Body of pancreas (tissue), 4 donors: ENCODE measurements around the gene MYH14.

Source experiments
- POLR2A ChIP-seq, 3 donors: fragments of 450-650 bp; IDR thresholded peaks; one replicate each; pipeline ENCODE4 v1.6.1; 2016; ENCODE audit warnings: antibody characterized with exemption in 3 of 3, mild to moderate bottlenecking in 2 of 3
- TF ChIP-seq, protein P1 (sequence below), 7 experiments: fragments of 450-650 bp in 4 of 7; fragments of 200-600 bp in 3 of 7; sonication (generic) in 3 of 7; IDR thresholded peaks; one replicate each; pipeline ENCODE4 v1.5.1; 2016 to 2019; ENCODE audit warnings: antibody characterized with exemption in 7 of 7

DNA sequence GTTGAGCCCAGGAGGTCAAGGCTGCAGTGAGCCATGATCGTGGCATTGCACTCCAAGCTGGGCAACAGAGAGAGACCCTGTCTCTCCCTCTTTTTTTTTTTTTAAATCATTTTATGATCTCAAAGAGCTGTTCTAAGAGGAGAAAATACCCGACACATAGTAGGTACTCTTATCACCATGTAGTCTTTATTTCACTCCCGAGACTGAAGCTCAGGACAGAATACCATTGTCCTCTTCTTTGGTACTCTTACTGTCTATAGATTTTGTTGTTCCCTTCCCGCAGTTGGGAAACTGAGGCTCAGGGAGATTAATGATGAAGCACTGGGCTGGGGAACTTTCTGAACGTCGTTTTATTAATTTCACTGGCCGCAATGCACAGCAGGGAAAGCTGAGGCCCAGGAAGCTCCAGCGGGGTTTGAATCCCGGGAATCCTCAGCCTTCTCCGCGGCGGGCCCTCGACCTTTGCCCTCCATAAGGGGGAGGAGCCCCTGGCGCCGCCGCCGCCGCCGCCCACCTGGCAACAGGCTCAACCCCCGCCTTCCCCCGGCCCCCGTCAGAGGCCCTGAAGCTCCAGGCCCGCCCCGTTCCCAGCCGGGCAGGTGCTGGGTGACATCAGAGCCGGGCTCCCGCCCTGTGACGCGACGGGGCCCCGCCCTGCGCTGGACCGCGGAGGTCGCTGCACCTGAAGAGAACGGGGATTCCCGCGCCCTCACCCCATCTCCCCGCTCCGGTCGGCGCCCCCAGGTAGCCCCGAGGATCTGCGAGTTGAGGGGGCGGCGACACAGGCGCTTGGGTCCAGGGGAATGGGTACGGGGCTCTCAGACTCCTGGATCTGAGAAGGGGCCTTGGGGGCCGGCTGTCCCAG lies 1.6 kb downstream of the MYH14 start:
- TF ChIP-seq POLR2A (IDR thresholded peaks at IDR 0.05): peak; percentile 56 to 67 (median 60)
- TF ChIP-seq, protein P1, sequence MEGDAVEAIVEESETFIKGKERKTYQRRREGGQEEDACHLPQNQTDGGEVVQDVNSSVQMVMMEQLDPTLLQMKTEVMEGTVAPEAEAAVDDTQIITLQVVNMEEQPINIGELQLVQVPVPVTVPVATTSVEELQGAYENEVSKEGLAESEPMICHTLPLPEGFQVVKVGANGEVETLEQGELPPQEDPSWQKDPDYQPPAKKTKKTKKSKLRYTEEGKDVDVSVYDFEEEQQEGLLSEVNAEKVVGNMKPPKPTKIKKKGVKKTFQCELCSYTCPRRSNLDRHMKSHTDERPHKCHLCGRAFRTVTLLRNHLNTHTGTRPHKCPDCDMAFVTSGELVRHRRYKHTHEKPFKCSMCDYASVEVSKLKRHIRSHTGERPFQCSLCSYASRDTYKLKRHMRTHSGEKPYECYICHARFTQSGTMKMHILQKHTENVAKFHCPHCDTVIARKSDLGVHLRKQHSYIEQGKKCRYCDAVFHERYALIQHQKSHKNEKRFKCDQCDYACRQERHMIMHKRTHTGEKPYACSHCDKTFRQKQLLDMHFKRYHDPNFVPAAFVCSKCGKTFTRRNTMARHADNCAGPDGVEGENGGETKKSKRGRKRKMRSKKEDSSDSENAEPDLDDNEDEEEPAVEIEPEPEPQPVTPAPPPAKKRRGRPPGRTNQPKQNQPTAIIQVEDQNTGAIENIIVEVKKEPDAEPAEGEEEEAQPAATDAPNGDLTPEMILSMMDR (IDR thresholded peaks at IDR 0.05): peak in 1 of 7 experiments; percentile 1
